ENCODE results near the gene RET.
"Not testable (repeated sequence)": the region's sequence is repeated elsewhere in the genome, so short reads cannot be mapped to it uniquely, and the experiment has no call there.

The RET gene

DNA sequence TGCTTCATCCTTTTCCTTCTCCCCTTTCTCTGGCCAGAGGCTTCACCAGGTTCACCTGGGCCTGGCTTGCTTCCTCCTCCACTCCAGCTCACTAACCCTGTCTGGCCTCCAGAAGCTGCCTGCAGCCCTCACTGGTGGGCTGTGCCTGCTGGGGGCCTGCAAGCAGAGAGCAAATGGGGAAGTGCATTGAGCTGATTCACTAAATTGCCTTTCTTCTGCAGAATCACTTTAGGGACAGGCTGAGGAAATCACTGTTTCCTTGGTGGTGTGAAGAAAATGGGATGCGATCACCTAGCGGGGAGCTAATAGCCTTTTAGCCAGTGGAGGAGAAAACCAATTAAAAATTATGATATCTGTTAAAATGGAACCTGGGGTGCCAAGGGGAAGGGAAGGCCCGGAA is 3.0 kb downstream of the RET start:
- no peak for DNase-seq

GRCh38 chr10:43082087-43082486 is 5.2 kb downstream of the RET start:
- no peak for DNase-seq

DNA sequence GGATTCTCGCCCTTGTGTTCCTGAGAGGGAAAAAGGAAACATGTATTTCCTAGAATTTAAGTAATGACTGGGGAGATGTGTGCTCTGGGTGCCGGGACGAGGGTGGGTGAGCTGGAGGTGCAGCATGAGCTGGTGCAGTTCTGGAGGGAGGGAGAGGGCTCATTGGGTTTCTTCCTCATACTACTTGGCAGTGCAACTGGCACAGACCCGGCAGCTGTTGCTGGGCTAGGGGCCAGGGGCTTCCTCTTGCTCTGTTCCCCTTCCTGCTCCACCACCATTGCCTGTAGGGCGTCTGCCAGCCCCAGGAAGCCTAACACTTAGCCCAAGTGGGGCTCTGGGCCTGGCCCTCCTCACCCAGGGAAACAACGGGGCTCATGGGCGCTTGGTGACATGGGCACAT is 5.9 kb downstream of the RET start:
- DNase-seq = no peak

DNA sequence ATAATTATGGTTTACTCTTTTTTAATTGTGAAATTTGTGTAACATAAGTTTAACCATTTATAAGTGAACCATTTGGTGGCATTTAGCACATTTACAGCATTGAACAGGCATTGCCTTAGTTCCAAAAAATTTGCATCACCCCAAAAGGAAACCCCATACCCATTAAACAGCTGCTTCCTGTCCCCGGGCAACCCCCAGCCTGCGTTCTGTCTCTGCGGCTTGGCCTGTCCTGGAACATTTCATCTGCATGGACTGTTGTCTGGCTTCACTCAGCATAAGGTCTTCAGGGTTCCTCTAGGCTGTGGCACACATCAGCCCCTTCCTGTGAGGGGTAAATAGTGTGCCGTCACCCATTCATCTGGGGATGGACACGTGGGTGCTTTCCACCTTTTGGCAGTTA is 6.9 kb downstream of the RET start:
- DNase-seq = no peak

DNA sequence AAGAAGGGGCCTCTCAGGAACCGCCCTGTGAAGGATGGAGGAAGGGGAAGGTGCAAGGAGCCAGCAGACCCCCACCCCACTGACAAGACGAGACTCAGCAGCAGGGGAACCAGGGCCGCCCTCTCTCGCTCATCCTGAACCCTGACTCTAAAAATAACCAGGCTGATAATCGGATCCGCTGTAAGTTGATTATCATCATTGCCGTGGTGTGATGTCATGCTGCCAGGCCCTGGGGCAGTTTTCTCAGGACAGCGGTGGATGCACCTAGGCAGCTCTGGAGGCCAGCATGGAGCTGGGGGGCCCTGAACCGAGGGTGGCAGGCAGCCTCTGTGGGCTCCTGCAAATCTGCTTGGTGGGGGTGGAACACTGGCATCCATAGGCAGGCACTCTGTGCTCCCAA is 7.9 kb downstream of the RET start:
- no peak for DNase-seq

DNA sequence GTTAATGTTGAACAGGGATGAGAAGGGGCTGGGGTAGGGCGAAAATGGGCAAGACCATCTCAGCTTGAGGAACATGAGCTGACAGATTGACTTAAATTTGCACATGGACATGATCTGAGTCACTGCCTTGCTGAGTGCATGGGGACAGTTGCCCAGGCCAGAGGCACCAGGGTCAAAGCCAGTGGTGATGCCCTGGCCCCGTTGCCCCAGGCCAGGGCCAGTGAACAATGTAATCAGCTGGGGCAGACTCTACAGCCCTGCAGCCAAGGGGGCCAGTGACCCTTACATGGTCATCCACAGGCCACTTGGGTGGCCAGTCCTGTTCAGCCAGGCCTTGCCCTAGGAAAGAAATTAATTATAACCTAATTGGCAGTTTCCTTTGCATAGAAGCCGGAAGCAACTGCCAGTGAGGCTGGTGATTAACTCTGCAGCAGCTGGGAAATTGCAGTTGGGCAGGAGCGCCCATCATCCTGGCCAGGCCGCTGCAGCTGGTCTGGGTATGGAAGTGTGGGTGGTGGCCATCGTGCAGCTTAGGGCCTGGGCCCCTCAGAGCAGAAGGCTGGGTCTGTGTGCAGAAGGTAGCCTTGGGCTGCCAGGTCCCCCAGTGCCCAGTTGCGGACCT is 9.6 kb downstream of the RET start:
- DNase-seq = no peak

DNA sequence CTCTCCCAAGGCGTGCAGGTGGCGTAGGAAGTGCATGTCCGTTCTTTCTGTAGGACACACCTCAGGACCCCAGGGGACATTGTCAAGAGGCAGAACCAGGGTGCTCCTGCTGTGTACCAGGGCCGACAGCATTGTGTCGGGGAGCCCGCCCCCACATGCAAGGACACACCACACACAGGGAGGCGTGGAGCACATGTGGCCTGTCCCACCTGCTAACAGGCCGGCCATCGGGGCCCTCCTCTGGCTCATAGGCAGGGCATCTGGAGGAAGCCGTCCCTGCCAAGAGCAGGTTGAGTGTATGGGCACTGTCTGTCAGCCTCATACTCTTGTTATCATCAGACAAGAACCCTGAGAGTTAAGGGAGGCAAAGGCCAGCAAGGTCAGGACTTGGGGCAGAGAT is 12.7 kb downstream of the RET start:
- DNase-seq = no peak

GRCh38 chr10:43090188-43090587 is 13.3 kb downstream of the RET start:
- no peak for DNase-seq

DNA sequence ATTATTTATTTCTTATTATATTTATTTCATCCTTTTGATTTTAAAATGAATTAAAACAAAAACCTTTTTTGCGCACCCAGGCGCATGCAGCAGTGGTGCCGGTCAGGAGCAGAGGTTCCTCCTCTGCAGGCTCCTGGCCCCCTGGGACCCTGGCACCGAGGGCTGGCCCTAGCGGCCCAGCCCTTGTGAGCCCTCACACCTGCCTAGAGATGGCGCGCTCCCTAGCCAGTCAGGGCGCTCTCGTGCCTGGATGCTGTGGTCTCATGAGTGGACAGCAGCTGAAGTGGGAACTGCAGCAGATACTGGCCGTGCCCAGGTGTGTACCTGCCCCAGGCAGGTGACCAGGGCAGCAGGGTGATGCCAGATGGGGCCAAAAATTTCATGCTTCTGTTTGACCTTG is 13.8 kb downstream of the RET start:
- no peak for DNase-seq

- no peak for DNase-seq
Observed at GRCh38 chr10:43091846-43092245, 15.0 kb downstream of the RET start.

- no peak for DNase-seq
Observed at GRCh38 chr10:43093423-43094076, 16.7 kb downstream of the RET start.

DNA sequence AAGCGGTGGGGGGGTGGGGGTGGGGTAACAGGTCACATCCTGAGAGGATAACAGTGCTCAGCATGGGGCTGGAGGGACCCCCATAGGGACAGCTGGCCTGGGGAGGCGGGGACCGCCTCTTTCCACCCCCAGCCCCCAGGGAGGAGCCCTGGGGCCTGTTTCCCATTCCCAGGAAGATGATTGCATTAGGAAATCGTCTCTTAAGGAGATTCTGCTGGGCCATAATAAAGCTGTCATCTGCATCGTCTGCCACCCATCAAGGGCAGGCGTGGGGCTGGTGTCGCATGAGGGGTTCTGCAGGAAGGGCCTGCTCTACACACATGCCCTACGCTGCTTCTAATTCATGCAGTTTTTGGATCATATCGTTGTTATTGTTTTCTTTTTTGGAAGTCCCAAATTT is 17.2 kb downstream of the RET start:
- no peak for DNase-seq

DNA sequence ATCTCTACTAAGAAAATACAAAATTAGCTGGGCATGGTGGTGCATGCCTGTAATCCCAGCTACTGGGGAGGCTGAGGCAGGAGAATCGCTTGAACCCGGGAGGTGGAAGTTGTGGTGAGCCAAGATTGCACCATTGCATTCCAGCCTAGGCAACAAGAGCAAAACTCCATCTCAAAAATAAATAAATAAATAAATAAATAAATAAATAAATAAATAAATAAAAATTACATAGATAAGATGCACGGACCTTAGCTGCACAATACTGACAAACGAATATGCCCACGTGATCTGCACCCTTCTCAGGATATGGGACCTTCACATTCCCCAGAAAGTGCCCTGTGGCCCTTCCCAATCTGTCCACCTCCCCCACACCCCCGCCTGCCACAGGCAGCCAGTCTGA is 22.5 kb downstream of the RET start:
- not testable (repeated sequence) for DNase-seq

GRCh38 chr10:43099928-43100327 is 23.1 kb downstream of the RET start:
- DNase-seq = no peak

DNA sequence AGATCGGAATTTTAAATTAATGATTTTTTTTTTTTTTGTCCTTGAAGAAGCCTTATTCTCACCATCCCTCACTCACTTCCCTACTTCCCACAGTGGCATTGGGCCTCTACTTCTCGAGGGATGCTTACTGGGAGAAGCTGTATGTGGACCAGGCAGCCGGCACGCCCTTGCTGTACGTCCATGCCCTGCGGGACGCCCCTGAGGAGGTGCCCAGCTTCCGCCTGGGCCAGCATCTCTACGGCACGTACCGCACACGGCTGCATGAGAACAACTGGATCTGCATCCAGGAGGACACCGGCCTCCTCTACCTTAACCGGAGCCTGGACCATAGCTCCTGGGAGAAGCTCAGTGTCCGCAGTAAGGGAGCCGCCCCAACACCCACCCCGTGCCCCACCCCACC is 23.5 kb downstream of the RET start:
- DNase-seq = no peak

GRCh38 chr10:43102063-43102828 is 25.4 kb downstream of the RET start:
- DNase-seq = no peak

DNA sequence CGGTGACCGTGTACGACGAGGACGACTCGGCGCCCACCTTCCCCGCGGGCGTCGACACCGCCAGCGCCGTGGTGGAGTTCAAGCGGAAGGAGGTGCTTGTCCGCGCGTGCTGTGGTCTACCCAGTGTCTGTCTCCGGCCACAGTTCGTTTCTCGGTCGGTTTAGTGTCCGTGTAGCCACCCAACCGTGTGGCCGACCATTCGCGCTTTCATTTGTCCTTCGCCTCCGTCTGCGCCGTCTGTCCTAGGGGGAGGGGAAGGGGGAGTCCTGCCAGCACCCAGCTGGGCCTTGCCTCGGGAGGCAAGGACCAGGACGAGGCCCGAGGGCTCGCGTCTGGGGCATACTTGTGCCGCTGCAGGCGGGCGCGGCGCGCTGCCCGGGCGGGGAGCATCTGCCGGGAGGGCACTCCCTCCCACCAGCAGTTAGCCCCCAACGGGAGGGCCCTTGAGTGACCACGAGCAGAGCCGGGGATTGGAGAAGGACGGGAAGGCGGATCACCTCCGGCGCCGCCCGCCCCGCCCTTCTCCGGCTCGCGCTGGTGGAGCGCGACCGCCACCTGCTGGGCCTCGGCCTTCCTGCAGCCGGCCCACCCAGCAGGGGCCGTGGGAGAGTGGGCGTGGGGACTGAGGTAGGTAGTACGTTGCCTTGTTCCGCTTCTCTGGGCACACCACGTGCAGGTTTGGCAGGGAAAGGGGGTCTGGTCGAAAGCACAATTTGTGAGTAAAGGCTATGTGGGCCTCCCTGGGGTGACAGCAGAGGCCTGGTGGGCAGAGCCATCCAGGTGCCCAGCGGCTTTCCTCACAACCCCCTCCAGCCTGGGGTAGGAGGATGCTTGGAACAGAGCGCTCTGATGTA is 28.5 kb downstream of the RET start:
- DNase-seq = peak; percentile 66

- no peak for DNase-seq
Observed at GRCh38 chr10:43105956-43106229, 29.0 kb downstream of the RET start.

GRCh38 chr10:43106256-43107091 is 29.6 kb downstream of the RET start:
- DNase-seq = no peak

DNA sequence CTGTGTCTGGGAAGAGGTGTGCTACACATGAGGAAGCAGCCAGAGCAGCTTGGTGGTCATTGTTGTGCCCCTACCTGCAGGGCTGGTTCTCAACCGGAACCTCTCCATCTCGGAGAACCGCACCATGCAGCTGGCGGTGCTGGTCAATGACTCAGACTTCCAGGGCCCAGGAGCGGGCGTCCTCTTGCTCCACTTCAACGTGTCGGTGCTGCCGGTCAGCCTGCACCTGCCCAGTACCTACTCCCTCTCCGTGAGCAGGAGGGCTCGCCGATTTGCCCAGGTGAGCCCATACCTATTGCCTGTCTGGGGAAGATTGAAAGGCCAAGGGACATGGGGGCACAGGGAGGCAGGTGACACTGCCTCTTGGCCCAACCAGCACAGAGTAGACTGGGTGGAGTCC is 32.1 kb downstream of the RET start:
- no peak for DNase-seq

DNA sequence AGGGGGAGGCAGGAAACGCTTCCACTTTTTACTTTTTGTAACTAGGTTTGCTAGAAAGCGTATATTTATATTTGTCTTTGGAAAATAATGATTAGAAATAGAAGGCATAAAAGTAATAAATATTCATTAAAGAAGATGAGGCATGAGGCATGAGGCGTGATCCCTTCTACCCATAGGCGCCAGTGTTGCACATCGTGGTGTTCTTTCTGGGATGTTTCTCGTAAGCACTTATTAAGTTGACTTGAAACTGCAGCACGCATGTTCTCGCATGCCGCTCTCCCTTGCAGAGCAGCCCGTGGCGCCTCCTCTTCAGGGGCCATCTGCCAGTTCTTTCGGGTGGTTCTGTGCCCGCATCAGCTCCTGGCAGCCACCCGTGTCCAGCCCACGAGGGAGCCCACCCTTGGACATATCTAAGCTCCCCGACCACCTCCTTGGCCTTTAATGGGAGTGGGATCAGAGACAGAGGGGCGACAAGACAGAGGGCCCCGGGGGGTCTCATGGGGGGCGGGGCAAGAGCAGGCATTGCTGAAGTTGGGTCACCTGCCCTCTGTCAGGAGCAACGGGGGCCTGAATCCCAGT is 32.9 kb downstream of the RET start:
- DNase-seq = no peak

GRCh38 chr10:43110338-43111071 is 33.6 kb downstream of the RET start:
- no peak for DNase-seq
